Stimulated activated CD4-positive, alpha-beta T cell treated with anti-CD3 and anti-CD28 coated beads, Interleukin-12 subunit alpha, Interleukin-12 subunit beta, amount 100 ng/mL, for 4 hours (primary cell): ENCODE measurements around the gene C5.

Source experiments
- DNase-seq: peaks from one replicate; pipeline ENCODE4 v3.0.0-alpha.2; 2020

The C5 gene

GRCh38 chr9:120938851-120939250, 111.2 kb downstream of the C5 start:
- DNase-seq, result no peak

- DNase-seq, result no peak
These were observed 112.5 kb downstream of the C5 start for GRCh38 chr9:120937596-120937995.

DNA sequence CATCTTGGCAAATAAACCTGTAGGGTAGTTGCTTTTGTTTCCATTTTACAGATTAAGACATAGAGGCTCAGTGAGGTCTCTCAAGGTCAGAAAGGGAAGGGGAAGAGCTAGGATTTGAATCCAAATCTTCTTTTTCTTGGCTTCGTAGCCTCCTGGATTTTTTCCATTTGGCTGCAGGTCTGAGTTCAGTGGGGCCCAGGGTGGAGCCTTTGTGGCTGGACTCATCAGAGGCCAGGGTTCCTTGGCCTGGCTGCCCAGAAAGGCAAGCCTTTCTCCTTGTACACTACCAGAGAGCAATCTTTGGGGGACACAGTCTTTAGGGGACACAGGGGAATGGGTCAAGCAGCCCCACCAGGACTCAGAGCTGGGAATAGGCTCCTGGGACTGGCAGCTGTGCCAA, 112.9 kb downstream of the C5 start:
- DNase-seq, result no peak

- DNase-seq, result no peak
These were observed 113.3 kb downstream of the C5 start for GRCh38 chr9:120936764-120937122.

- peak; percentile 96 for DNase-seq
These were observed 113.9 kb downstream of the C5 start for GRCh38 chr9:120936011-120936763.

- DNase-seq, result no peak
These were observed 114.7 kb downstream of the C5 start for GRCh38 chr9:120935383-120935857.

- no peak for DNase-seq
These were observed 115.8 kb downstream of the C5 start for GRCh38 chr9:120934281-120934680.

GRCh38 chr9:120933310-120934055, 116.6 kb downstream of the C5 start:
- no peak for DNase-seq

DNA sequence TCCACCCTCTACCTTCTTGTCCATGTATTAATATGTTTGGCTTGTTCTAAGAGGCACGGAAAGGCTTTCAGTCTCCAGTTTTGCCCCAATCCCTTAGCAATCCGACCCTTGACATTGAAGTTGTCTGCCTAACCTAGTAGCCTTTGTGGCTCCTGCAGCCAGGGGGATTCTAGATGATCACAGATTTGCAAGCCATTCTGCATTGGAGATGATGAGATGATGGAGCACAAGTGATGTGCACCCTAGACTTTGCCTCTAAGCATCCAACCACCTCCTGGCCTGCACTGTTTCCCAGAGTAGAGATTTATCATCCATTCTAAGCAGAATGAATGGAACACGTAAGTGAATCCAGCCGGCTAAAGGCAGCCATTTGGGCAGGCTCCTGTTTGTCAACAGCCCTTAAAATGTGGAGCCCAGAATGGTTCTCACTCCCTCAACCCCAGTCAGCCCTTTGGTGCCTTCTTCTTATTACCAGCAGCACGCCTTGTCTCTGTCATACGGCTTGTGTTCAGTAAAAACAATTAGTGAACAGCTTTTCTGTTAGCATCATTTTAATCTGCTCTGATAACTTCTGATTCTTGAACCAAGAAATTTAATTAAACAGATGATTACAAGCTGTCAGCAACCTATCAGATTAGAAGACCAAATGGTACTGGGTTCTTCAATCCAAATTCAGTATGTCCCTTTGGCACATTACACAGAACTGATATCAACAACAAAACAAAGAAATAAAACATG, 117.8 kb downstream of the C5 start:
- DNase-seq, result no peak

DNA sequence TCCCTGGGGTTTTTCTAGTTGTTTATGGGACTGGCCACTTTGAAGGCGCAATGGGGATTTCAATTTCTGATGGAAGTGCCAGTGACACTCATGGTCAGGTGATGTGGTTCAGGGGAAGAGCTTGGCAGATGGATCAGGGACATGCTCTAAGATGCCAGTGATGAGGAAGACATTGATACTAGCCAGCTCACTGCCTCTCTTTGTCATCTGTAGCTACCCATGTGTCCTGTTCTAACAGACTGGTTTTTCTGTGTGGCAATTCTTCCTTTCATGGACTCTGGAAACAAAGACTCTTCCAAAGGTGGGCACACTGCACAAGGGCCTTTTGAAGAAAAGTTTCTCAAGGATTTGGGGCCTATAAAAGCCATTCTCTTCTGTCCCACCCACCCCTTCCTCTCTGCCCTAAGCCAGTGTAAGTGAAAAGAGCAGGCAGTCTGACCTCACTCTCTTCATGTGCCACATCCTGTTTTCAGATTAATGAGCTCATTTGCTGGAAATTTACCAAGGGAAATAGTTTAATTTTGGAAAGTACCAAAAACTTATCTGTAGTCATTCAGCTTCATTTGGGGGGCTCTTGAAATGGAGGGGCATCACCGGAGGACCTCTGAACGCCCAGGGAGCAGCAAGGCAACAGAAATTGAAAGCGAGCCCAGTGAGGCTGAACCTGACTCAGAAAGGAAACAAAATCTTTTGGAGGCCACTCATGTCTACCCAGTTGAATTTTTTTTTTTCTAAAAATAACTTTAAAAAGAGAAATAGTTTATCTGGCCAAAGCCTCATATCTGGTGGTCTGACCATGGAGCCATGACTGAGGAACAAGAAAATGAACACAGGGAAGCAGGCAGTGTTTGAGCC, 118.6 kb downstream of the C5 start:
- no peak for DNase-seq

- DNase-seq, result no peak
These were observed 120.8 kb downstream of the C5 start for GRCh38 chr9:120929229-120929791.

DNA sequence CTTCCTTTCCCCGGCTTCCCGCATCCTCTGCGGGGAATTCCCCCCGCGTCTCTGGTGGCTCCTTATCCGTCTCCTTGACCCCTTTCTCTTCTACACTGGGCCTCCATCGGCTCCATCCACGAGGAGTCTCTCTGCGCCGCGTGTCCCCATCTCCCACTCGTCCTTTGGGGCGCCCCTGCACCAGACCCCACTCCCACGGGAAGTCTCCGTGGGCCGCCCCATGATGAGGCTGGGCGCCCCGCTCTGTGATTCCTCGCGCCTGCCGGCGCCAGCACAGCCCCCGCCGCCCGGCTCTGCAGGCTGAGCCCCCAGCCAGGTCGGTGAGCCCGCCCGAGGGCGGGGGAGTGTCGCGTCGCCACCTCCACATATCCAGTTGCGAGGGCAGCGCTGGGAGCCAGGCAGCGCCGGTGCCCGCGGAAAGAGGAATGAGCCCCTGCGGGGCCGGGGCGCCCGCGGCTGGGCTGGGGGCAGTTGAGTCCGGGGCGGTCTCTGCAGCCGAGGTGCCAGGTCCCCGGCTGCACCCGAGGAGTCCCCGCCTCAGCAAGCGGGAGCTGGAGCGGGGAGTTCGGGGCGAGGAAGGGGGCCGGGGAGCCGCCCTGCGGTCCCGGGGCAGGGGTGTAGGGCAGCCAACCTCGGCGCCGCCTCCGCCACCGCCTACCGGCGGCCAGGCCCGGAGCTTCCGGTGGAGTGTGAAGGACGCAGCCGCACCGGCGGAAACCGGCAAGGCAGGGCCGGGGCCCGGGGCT, 121.4 kb downstream of the C5 start:
- peak; percentile 71 for DNase-seq

DNA sequence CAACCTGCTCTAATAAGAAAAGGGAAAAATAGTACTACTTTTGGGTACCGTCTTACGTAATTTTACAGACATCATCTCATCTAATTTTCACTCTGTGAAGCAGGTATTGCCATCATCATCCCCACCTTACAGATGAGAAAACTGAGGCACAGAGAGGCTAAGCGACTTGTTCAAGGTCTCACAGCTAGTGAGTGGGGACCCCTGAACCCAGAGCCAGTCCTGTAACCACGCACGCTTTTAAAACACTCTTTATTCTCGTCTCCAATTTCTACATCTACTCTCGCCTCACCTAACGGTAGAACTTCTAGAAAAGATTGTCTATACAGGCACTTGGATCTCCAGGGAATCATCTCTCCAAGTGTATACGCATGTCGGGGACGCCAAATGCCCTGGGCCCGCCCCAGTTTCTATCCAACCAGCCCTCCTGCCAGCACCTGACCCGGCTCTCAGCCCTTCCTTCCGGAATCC, 122.0 kb downstream of the C5 start:
- no peak for DNase-seq

DNA sequence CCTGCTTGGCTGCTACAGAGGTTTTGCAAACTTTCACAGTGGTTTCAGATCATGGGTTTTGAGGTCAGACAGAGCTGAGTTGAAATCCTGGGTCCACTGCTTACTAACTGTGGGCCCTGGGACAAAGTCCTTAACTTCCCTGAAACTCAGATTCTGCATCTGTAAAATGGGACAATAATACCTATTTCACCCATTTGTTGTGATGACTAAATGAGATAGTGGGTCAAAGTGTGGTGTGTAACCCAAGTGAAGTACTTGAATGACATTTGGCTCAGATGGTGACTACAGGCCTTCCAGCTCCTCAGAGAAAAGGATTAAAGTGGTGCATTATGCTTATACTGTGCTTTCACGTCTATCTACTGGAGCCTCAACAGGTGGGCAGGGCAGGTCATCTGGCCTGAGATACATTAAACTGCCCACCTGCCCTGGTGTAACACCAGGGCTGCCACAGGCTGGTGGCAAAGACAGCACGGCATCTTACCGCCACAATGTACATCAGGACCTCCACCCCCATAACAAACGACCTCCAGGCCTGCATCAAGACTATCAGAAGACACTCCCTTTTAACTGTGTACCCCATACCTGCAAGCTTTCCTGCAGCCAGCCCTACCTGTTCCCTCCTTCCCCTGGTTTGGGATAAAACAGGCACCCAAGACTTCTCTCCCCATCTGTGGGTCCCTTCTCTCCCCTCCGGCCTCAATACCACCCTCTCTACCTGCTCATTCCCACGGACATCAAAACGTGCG, 122.6 kb downstream of the C5 start:
- no peak for DNase-seq

DNA sequence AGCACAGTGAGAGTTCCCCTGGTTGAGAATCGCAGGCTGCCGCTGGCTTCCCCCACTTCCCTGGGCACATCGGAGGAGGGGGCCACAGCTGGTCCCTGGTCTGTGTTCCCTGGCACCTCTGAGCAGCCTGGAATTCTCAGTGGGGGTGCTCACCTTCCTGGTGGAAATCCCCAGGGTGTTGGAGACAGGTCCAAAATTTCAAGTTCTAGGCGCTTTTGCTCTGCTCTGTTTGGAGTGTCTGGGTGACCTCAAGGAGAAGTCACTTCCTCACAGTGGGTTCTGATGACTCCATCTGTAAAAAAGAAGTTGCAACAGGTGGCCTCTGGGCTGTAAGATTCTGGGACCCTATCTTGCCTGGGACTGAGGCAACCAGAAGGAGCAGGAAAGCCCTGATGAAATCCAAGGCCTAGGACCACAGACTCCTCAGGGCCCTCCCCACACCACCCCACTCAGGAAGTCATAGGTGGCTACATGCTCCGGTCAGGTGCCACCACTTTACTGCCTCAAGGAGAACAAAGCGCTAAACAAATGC, 123.6 kb downstream of the C5 start, which contains the start of gene TRAF1:
Gene TRAF1, minus strand, starts transcription at position 400 of the 532 bp plus-strand sequence. CDS start 721 bp downstream, outside the sequence.
- no peak for DNase-seq

DNA sequence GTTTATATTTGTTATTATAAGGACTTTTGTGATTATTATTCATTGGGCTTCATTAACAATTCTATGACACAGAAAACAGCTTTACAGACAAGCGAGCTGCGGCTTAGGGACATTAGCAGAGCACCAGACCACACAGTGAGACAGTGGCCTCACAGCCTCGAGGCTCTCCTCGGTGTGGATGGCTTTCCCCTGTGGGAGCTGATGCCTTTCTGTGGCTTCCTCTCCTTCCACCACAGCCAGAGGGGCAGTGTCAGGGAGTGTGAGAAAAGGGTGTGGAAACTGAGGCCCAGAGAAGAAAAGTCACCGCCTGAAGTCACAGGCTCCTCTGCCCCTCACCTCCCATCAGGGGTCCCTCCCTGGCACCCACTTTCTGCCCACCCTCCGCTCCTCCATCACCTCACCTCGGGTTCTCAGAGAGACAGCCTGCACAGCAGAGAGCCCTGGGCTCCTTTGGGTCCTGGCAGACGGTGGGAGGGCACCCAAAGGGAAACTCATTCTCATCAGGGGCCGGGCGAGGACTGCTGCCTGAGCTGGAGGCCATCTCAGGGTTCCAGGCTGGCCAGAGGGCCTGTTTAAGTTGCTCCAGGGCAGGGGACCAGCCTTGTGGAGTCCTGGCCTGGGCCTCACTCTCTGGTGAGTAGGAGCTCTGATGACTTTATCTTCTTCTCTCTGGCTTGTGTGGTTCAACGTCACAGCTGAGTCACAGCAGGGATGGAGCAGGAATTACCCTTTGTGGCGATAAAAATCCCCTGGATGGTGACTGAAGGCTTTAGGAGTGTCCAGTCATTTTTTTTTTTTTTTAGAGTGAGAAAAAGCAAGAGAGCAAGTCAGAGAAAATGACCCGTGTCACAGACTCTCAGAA, 124.3 kb downstream of the C5 start:
- peak; percentile 74 for DNase-seq

DNA sequence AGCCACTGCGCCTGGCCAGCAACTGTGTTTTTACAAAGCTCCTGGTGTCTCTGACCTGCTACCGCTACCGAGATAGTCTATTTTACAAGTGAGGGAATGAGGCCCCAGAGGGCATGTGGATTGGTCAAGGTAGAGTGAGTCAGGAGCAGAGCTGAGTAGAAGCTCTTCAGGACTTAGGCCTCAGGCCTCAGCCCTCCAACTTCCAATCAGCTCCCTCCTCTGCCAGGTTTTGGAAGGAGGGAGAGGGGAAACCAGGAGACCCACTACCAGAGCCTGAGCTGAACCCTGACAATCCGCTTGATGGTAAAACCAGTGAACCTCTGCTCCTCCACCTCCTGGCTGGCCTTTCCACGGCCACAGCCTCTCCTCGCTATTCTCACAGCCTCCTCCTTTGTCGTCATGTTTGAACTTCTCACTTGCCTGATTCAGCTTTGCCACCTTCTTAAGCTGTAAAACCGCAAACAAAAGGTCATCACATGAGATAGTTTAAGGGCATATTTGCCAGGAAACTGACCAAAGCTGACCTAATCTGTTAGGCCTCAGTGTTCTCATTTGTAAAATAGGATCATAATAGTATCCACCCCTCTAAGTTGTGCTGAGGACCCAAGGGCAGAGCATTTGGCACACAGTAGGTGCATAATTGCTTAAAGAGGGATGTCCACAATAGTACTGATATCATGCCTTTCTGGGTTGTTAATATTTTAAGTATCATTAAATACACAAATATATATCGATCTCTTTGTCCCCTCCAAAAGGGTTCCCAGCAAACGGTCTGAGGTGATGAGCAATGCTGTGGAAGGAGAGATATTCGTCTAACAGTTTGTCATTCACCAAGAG, 125.2 kb downstream of the C5 start:
- no peak for DNase-seq

- no peak for DNase-seq
These were observed 126.3 kb downstream of the C5 start for GRCh38 chr9:120923620-120924328.
